Panc1 (cell line): ENCODE results near the gene PSORS1C2. TPM values are rescaled to one million over a fixed set of nuclear protein-coding genes. Genes with fewer than 3 reads are reported as not detected.

Experiments
- total RNA-seq: library from RNA; stranded (reverse); gene quantifications from one replicate; pipeline ENCODE4 v1.2.1, GENCODE V29; 2021; ENCODE audit not compliant: unreplicated experiment

The PSORS1C2 gene
- total RNA-seq, 1 experiment from 2014 or later, result not detected

Other genes starting within 250 kb of the PSORS1C2 start
- gene GTF2H4, start 230.9 kb downstream of the PSORS1C2 start, total RNA-seq, result 27.5 TPM
- gene VARS2, start 224.8 kb downstream of the PSORS1C2 start, total RNA-seq, result 42.7 TPM
- gene SFTA2, start 206.9 kb downstream of the PSORS1C2 start, total RNA-seq, result not detected
- gene MUCL3, start 198.1 kb downstream of the PSORS1C2 start, total RNA-seq, result not detected
- not detected for gene MUC21, start 155.3 kb downstream of the PSORS1C2 start, total RNA-seq
- gene MUC22, start 128.6 kb downstream of the PSORS1C2 start, total RNA-seq, result not detected
- not detected for gene C6orf15, start 26.5 kb downstream of the PSORS1C2 start, total RNA-seq
- 2.9 TPM for gene PSORS1C1, start 24.3 kb downstream of the PSORS1C2 start, total RNA-seq
- not detected for gene CDSN, start 18.6 kb downstream of the PSORS1C2 start, total RNA-seq
- 37.1 TPM for gene CCHCR1, start 18.7 kb upstream of the PSORS1C2 start, total RNA-seq
- 21.4 TPM for gene TCF19, start 19.5 kb upstream of the PSORS1C2 start, total RNA-seq
- gene POU5F1, start 31.6 kb upstream of the PSORS1C2 start, total RNA-seq, result 1.1 TPM
- 170 TPM for gene HLA-C, start 133.0 kb upstream of the PSORS1C2 start, total RNA-seq
- gene HLA-B, start 218.1 kb upstream of the PSORS1C2 start, total RNA-seq, result 191 TPM